ENCODE data around the gene UBR3.
"Not testable (repeated sequence)": the region's sequence is repeated elsewhere in the genome, so short reads cannot be mapped to it uniquely, and the experiment has no call there.

Gene UBR3

DNA sequence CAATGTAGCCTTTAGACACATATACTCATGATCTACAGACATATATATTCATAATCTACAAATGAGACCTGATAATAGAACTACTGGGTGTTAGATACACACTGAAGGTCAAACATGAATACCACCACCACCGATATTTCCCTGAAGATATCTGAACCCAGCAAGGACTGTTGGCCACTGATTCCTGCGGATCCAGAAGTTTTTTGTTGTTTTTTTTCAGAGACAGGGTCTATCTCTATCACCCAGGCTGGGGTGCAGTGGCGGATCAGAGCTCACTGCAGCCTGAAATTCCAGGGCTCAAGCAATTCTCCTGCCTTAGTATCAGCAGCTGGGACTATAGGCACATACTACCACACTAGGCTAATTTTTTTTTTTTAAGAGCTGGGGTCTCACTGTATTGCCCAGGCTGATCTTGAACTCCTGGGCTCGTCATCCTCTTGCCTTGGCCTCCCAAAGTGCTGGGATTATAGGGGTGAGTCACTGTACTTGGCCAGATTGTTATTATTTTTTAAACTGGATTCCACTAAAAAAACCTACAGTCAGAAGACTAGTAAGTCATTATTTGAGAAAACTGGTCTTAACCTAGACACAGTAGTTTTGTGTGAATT is 4.4 kb upstream of the UBR3 start:
- no peak for DNase-seq

DNA sequence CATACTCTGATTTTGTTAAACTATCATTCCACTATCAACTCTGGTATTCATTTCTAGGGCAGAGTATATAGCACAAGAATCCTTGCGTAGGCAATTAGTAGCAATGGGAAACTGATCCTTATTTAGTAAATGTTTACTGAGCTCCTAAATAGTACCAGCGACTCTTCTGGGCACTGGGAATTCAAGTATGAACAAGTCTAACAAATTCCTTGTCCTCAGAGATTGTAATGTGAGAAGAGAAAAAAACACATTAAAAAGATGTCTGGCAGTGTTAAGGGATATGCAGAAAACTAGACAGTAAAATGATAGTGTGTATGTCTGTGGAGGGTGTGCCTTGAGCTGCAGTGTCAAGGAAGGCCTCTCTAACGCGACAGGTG is 3.3 kb upstream of the UBR3 start:
- no peak for DNase-seq

DNA sequence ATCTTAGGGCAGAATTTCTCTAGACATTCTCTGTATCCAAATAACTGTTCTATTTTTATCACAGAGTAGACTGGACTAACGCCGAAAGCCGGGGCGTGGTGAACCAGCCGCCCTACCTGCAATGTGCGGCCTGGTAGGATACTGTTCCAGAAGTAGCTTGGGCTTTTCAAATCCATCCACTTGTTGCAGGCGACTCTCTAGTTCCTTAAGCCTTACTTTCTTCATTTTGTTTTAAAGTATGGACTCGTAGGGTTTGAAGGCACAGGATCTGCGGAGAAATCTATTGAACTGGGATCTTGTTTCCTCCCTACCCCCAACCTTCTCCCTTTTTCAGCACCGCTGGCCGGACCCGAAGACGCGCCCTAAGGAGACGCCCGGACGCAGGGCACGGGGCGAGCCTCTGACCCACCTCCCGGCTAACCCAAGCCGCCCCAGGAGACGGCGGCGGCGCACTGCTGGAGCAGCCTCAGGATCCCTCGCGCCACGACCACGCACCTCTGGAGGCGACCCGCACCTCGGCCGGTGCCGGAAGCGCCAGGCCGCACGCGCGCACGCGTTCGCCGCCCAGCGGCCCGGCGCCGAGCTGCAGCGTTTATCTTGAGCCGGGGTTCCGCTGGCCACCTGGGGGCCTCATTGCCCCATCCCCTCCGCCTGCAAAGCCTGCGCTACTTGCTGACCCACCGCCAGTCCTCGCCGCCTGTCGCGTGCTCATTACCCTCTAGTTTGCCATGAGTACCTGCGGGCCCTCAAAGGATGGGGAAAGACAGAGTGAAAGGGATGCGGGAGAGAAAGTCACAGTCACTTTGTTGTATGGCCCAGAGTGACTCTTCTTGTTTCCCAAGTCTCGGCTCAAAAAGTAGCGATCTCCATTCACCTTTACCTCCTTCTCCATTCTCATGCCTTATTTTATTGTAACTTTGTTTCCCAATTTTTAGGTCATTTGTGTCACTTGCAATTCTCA is 2.6 kb upstream of the UBR3 start, which contains the start of gene METTL5:
METTL5 (minus strand) TSS at position 533 of the 961 bp plus-strand sequence; CDS start at position 225, 308 bp downstream.
- peak; percentile 87 for DNase-seq

DNA sequence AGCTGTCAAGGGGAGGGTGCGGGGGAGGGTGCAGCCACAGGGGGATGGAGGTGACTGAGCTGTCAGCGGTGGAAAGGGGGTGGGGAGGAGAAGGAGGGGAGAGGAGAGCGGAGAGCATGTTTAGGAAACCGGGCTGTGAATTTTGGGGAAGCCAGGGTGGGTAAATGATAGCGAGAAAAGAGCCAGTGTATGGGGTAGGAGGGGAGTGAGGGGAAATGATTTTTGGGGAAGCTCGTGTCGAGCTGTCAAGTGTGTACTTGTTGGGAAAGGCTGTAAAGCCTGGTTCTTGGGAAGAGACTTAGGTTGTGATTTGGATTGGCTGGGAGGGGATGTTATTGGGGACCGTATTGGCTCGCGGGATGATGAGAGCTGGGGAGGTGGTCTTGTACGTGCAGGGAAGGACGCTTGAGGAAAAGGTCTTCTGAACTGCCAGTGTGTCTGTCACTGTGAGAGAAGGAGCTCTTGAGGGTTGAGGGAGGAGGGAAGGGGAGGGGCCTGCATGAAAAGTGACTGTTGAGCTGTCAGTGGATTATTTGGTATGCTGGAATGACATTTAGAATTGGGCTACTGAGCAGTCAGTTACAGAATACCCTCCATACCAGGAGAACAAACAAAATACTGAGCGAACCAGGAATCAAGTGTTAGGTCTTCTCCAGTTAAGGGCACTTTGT is 1.0 kb downstream of the UBR3 start:
- peak; percentile 57 for DNase-seq

DNA sequence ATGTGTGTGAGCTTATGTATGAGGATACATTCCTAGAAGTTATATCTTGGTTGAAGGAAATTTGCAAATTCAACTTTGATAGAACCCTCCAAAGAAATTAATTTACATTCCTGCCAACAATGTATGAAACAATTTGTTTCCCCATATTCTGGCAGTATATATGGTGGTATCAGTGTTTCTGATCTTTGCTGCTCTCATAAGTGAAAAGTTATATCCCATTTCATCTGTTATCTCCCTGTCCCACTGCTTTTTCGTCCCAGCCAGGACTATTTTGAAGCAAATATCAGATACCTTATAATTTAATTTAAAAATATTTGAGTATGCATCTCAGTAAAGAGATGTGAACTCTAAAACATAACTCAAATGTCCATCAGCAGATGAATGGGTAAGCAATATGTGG is 7.1 kb downstream of the UBR3 start:
- DNase-seq: no peak

DNA sequence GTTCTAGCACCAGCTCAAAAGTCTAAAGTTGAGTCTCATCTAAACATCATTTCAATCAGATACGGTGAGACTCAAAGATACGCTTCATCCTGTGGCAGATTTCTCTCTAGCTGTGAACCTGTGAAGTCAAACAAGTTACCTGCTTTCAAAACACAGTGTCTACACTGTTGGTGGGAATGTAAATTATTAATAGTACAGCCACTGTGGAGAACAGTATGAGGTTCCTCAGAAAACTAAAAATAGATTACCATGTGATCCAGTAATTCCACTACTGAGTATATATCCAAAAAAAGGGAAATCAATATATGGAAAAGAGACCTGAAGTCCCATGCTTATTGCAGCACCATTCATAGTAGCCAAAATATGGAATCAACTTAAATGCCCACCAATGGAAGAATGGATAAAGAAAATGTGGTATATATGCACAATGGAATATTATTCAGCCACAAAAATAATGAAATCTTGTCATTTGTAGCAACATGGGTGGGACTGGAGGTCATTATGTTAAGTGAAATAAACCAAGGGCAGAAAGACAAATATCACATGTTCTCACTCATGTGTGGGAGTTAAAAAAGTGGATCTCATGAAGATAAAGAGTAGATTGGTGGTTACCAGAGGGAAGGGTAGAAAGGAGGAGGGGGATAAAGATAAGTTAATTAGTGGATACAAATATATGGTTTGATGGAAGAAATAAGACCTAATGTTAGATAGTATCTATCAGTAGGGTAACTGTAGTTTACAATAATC is 11.7 kb downstream of the UBR3 start:
- DNase-seq: no peak

DNA sequence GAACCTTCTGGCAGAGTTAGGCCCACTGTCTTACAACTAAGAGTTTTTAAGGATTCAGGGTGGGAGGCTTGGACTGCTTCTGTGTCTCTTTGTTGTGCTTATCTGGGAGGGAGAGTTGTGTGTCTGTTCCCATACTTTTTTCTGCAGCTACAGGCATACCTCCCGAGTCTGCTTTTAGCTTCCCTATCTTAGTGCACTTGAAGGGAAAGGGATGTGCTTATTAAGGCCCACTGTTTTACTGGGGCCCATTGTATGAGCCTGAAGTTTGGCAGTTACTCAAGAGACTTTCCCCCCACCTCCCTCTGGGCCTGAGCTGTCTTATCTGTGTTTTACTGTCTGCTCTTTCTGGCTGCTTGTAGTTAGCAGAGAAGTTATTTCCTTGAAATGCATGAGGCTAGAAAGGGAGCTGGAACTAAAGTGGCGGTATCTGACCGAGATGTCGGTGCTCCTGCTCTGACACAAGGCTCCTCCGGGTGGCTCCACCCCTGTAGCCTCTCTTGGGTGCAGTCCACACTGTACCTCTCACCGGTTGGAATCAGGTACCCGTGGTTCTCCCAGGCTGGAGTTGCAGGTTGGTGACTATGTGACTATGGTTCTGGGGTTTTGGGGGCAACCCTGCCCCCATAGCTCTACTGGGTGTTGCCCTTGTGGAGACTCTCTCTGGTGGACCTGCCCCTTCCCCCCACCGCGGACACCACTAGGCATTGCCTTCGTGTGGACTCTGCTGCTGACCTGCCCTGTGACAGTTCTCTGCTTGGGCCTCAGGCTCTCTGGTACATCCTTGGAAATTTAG is 12.9 kb downstream of the UBR3 start:
- no peak for DNase-seq

DNA sequence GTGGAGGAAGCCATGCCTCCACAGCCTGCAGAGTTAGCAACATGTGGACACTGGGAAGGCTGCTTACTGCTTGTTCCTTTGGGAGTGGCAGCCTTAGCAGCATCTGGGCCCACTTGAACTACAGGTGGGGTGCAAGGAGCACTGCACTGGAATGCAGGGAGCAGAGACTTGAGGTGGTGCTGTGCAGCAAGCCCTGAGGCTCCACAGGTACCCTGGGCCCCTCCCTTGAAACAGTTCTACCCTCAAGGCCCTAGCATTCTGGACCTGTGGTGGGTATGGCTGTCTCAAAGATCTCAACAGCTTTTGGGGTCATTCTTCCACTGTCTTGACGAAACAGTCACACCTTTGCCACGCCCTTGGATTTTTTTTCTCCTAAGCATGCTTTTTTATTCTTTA is 13.5 kb downstream of the UBR3 start:
- no peak for DNase-seq

DNA sequence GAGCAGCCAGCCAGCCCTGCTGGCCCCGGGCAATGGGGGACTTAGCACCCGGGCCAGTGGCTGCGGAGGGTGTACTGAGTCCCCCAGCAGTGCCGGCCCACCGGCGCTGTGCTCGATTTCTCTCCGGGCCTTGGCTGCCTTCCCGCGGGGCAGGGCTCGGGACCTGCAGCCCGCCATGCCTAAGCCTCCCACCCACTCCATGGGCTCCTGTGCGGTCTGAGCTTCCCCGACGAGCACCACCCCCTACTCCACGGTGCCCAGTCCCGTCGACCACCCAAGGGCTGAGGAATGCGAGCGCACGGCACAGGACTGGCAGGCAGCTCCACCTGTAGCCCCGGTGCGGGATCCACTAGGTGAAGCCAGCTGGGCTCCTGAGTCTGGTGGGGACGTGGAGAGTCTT is 14.4 kb downstream of the UBR3 start:
- not testable (repeated sequence) for DNase-seq

DNA sequence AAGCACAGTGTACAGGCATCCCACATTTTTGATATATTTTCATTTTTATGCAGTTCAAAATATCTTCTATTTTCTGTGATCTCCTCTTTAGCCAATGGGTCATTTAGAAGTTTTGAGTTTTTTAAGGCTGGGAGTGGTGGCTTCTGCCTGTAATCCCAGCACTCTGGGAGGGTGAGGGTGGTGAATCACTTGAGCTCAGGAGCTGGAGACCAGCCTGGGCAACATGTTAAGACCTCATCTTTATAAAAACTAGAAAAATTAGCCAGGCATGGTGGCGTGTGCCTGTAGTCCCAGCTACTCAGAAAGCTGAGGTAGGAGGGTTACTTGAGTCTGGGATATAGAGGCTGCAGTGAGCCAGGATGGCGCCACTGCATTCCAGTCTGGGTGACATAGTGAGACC is 17.8 kb downstream of the UBR3 start:
- DNase-seq: no peak

DNA sequence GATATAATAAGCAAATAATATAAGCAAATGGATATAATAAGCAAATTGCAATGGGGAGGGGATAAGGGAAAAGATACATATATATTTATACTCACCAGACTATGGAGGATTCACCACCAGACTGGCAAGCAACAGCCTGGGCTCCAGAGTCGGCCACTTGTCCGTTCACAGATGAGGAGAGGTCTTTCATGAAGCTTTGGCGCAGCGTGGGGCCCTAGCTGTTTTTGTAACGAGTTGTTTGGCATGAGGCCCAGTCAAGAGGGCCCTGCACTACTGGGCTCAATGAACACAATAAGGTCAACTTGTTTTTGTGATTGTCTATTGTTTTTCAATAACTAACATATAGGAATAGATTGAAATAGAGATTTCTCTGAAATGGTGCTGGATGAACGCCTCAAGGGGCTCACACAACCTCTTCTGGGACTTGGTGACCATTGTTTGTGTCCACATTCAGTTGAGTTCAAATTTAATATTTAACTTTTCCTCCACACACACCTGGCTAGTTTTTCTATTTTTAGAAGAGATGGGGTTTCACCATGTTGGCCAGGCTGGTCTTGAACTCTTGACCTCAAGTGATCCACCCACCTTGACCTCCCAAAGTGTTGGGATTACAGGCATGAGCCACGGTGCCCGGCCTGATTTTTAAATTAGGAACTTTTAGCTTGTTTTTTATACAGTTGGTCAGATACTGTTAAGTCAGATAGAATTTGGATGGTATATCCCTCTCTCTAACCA is 21.9 kb downstream of the UBR3 start:
- not testable (repeated sequence) for DNase-seq

DNA sequence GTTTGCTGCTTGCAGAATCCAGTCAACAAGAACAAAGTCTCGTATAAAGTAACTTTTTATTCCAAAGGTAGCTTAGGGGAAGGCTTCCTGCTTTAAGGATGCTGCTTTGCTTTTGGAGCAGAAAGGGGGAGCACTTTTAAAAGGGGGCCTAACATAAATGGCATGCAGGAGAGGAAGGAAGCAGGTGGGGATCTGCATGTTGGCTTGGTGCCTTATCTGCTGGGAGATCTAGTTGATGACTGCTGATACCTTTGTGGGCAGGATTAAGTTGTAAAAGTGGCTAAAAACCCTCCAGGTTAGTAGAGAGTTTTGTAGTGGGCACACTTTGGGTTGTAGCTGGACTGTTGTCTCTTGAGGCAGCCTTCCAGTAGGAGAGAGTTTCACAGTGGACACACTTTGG is 22.5 kb downstream of the UBR3 start:
- DNase-seq: no peak

DNA sequence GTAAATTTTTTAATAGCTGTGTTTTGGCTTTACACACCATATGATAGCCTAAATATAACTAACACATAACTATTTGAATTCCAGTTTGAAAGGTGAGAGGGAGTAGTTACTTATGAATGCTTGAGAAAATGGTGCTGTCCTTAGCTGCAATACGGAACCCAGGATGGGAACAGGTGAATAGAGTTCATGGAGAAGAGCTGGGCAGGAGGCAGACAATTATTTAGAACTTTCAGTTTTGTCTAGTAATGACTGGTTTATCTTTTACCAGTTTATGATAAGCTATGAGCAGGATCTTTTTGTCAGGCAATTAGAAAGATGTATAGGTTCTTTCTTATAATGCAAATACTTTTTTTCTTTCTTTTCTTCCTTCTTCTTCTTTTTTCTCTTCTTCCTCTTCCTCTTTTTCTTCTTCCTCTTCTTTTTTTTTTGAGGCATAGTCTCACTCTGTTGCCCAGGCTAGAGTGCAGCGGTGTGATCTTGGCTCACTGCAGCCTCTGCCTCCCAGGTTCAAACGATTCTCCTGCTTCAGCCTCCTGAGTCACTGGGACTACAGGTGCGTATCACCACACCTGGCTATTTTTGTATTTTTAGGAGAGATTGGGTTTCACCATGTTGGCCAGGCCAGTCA is 25.9 kb downstream of the UBR3 start:
- DNase-seq: no peak

DNA sequence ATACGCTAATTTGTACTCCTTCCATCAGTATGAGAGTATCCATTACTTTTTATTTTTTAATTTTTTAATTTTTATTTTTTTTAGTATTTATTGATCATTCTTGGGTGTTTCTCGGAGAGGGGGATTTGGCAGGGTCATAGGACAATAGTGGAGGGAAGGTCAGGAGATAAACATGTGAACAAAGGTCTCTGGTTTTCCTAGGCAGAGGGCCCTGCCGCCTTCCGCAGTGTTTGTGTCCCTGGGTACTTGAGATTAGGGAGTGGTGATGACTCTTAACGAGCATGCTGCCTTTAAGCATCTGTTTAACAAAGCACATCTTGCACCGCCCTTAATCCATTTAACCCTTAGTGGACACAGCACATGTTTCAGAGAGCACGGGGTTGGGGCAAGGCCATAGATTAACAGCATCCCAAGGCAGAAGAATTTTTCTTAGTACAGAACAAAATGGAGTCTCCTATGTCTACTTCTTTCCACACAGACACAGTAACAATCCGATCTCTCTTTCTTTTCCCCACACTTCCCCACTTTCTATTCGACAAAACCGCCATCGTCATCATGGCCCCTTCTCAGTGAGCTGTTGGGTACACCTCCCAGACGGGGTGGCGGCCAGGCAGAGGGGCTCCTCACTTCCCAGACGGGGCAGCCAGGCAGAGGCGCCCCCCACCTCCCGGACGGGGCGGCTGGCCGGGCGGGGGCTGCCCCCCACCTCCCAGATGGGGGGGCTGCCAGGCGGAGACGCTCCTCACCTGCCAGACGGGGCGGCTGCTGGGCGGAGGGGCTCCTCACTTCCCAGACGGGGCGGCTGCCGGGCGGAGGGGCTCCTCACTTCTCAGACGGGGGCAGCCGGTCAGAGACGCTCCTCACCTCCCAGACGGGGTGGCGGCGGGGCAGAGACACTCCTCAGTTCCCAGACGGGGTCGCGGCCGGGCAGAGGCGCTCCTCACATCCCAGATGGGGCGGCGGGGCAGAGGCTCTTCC is 28.3 kb downstream of the UBR3 start:
- not testable (repeated sequence) for DNase-seq

DNA sequence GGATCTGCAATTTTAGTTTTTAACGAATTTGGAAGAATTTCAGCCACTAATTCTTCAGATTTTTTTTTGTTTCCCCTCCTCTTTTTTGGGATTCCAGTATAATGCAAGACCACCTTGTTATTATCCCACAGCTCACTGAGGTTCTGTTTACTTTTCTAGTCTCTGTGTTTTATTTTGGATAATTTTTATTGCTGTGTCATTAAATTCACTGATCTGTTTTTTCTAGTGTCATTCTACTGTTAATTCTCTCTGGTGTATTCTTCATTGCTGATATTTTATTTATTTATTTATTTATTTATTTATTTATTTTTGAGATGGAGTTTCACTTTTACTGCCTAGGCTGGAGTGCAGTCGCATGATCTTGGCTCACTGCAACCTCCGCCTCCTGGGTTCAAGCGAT is 32.2 kb downstream of the UBR3 start:
- DNase-seq: no peak

DNA sequence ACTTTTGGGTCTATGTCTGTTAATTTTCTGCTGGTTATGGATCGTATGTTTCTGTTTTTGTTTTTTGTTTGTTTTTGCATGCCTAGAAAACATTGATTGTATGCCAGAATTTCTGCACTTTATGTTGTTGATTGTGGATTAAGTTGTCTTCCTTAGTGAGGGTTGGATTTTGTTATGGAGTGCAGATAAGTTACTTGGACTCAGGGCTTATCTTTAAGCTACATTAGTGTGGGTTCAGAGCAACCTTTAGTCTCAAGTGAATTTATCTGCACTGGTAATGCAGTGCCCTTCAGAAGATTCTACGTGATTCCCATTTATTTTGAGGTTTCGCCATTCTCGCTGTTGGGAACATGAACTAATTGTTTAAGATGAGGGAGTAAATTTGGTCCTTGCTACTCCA is 32.9 kb downstream of the UBR3 start:
- no peak for DNase-seq

DNA sequence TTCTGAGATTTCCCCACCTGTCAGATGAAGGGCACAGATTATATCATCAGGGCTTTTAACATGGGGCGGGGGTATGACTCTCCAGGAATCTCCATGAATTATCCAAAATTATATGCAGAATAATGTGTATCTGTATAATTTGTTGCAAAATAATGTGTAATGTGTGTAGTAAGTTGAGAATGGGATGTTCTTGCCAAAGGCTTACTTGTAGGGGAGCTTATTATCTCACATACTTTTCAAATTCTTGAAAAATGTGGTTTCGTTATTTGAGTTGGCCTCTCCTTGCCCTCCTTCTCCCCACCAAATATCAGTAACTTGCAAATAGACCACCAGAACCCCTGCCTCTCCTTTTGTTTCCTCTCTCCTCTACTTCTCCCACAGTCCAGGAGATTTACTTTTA is 35.6 kb downstream of the UBR3 start:
- no peak for DNase-seq

DNA sequence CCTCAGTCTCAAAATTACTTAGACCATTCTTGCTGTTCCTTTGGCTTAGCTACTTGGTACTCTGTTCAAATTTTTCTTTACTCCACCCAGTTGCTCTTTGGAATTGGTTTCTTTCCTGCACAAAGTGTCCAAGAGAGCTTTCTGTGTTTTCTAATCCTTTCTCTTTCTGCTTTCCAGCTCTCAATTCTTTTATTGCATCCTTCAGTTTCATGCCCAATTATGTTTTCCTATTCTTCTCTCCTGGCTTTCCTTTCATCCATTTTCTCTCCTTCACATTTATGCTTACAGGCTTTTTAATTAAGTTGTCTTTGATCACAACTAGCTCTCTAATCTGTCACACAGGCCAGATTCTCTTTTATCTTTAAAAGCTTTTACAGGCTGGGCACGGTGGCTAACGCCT is 38.2 kb downstream of the UBR3 start:
- DNase-seq: no peak

DNA sequence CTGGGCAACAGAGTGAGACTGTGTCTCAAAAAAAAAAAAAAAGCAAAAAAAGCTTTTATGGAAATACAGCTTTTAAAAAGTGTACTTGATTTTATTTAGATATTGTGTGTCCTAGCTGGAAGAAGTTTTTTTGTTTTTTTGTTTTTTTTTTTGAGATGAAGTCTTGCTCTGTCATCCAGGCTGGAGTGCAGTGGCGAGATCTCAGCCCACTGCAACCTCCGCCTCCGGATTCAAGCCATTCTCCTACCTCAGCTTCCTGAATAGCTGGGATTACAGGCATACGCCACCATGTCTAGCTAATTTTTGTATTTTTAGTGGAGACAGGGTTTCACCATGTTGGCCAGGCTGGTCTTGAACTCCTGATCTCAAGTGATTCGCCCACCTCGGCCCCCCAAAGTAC is 39.0 kb downstream of the UBR3 start:
- DNase-seq: not testable (repeated sequence)

DNA sequence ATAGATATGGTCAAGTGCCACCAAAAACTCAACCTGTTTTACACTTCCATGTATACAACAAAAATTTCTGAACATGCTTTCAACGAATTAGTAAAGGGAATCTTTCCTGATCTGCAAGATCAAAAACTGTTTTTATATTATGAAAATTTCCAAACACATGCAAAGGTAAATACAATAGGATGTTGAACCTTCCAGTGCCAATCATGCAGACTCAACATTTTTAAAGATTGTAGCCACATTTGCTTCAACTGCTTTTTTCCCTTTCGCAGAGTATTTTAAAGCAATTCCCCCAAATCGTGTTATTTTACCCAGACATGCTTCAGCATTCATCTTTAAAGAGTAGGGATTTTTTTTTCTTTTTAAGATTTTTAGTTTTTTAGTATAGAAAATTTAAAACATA is 40.3 kb downstream of the UBR3 start:
- no peak for DNase-seq
